ENCODE results near the gene M6PR.

DNA sequence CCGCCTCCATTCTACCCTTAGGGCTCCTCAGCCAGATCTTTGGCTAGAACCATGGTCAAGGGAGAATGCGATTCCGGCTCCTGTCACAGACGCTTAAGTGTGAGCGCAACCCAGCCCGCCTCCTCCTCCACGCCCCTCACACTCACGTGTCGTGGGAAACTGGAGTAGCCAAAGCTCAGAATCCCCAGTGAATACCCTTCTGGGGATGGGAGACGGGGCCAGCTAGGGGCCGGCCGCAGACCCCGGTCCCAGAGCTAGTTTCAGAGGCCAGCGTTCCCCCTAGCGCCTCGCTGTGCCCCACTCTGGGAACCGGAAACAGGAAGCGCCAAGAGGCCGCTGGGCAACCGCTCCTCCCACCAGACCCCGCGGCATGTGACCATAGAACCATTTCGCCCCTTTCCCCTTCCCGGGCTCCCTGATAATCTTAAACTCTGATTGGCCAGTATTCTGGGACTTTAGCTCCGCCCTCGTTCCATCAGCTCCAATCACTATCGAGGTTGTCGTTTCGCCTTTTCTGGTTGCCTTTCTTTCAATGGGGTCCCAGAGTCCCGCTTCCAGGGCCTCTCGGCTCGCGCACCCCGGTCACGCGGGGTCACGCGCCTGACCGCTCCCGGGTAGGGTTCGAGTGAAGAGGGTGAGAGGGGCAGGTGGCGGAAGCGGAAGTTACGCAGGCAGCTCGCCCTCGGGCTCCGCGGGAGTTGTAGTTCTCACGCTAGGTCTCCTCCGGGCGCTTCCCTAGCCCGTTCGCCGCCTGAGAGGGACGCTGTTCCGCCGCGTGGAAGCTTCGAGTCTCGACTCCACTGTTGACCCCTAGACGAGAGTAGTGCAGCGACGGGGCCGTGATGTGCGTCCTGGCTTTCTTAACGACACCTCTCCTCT, at the start of gene M6PR:
- no peak for TF ChIP-seq ZNF274 (IDR thresholded peaks at IDR 0.05; ENCODE audit: low read depth, low read length)
- TF ChIP-seq SUZ12 (IDR thresholded peaks at IDR 0.05; ENCODE audit: extremely low read depth, insufficient read depth, insufficient read length), result no peak
- TF ChIP-seq YY1 (IDR thresholded peaks at IDR 0.05; ENCODE audit: insufficient read depth, insufficient read length), result no peak

All from NT2/D1 (cell line).